Stimulated activated naive CD8-positive, alpha-beta T cell treated with anti-CD3 and anti-CD28 coated beads, Interleukin-15, amount 100 ng/mL, for 72 hours (primary cell): Measurements from ENCODE around the gene RAI1.
A peak's percentile ranks its signal among the peaks of the same experiment; 100 is the strongest.

Experiments
- ATAC-seq: fragments of 150-1000 bp; cut with Tn5 transposase; 2 replicates; pipeline ENCODE4 v1.10.0; 2021; ENCODE audit warnings: mild to moderate bottlenecking, moderate library complexity
- DNase-seq, 2 donors: peaks; one replicate each; pipeline ENCODE4 v3.0.0; 2021 to 2022
- H3K27ac Mint-ChIP-seq, 2 donors: one replicate each; pipeline ENCODE4 v1.8.0; 2022; ENCODE audit warnings: mild to moderate bottlenecking in 2 of 2, mixed read lengths in 2 of 2, moderate library complexity in 2 of 2
- H3K27me3 Mint-ChIP-seq: one replicate; pipeline ENCODE4 v1.8.0; 2022; ENCODE audit warnings: mixed read lengths
- H3K4me1 Mint-ChIP-seq: one replicate; pipeline ENCODE4 v1.8.0; 2022; ENCODE audit warnings: mild to moderate bottlenecking, mixed read lengths
- H3K4me3 Mint-ChIP-seq, 2 donors: one replicate each; pipeline ENCODE4 v1.8.0; 2022; ENCODE audit warnings: mild to moderate bottlenecking in 2 of 2, mixed read lengths in 2 of 2, moderate library complexity in 1 of 2
- H3K9me3 Mint-ChIP-seq, 2 donors: one replicate each; pipeline ENCODE4 v1.8.0; 2022; ENCODE audit warnings: mixed read lengths in 2 of 2

The RAI1 gene

DNA sequence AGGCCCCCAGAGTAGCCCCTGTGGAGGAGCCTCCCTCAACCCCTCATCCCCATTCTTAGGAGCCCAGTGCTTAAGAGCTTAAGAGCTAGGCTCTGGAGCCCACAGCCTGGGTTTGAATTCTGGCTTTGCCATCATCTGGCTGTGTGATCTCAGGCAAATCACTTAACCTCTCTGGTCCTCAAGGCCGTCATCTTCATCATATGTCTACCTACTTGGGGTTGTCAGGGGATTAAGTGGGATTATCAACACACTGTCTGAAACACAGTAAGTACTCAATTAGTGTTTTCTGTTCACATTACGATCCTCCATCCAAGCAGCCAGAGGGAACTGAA is 150.7 kb downstream of the RAI1 start:
- Mint-ChIP-seq H3K27me3 (no peaks in the 10 kb centered on the region), H3K9me3 (no peaks in the 10 kb centered on the region), H3K4me1 (peaks cover 86% of the 10 kb centered on the region), H3K4me3 (peak overlapping the region; percentile 7 to 59), H3K27ac (no peak overlapping the region)
- ATAC-seq (no peak), DNase-seq (no peak)

DNA sequence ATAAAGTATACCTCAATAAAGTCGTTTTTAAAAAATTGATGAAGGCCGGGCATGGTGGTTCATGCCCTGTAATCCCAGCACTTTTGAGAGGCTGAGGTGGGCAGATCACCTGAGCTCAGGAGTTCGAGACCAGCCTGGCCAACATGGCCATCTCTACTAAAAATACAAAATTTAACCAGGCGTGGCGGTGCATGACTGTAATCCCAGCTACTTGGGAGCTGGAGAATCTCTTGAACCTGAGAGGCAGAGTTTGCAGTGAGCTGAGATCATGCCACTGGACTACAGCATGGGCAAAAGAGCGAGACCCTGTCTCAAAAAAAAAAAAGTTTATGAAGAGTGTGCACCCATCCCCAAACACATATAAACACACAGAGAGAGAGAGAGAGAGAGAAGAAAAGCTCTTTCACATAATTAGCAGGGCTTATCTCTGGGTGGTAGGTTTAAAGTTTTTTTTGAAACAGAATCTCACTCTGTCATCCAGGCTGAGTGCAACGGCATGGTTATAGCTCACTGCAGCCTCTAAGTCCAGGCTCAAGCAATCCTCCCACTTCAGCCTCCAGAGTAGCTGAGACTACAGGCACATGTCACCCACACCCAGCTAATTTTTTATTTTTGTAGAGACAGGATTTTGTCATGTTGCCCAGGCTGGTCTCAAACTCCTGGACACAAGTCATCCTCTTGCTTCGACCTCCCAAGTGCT is 152.6 kb downstream of the RAI1 start:
- Mint-ChIP-seq H3K27ac (peak overlapping the region; percentile 58 to 93), H3K4me1 (peaks cover 87% of the 10 kb centered on the region), H3K27me3 (no peaks in the 10 kb centered on the region), H3K4me3 (peak overlapping the region; percentile 89 to 95), H3K9me3 (no peaks in the 10 kb centered on the region)
- DNase-seq: no peak
- ATAC-seq: no peak

- Mint-ChIP-seq H3K4me3 (peak overlapping the region; percentile 89 to 95), H3K27ac (peak overlapping the region; percentile 85 to 93), H3K9me3 (no peaks in the 10 kb centered on the region), H3K27me3 (no peaks in the 10 kb centered on the region), H3K4me1 (peaks cover 86% of the 10 kb centered on the region)
- DNase-seq (no peak), ATAC-seq (no peak)
Measured at GRCh38 chr17:17834974-17835373, 153.7 kb downstream of the RAI1 start.

GRCh38 chr17:17835415-17836249 is 154.4 kb downstream of the RAI1 start:
- Mint-ChIP-seq H3K27me3 (no peaks in the 10 kb centered on the region), H3K4me3 (peak overlapping the region; percentile 89 to 95), H3K27ac (peak overlapping the region; percentile 96 to 99), H3K9me3 (no peaks in the 10 kb centered on the region), H3K4me1 (peaks cover 80% of the 10 kb centered on the region)
- peak in 1 of 2 donors; percentile 58 for DNase-seq
- ATAC-seq: peak; percentile 11

DNA sequence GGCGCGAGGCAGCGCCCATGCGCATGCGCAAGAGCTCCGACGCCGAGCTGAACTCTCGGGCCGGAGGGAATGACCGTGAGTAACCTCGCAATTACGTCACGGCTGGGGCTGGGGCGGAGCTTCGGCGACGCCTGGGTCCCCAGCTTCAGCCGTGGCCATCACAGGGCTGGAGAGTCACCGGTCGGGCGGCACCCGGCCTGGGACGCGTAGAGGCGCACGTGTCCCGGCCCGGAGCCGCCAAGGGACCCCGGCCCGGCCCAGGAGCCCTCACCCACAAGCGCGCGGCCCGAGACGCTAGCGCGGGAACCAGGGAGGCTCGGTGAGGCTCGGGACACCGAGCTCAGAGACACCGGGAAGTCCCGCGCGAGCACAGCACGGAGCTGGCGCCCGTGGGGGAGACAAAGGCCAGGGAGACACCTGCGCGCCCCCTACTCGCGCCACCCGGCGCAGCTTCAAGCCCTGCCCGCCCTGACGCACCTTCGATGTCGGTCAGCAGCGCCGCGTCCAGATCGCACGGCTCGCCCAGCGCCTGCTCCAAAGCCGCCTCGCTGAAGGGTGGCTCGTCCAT is 155.1 kb downstream of the RAI1 start:
- Mint-ChIP-seq H3K4me3 (peak overlapping the region; percentile 89 to 95), H3K27ac (peak overlapping the region; percentile 96 to 99), H3K4me1 (peaks cover 80% of the 10 kb centered on the region), H3K27me3 (no peaks in the 10 kb centered on the region), H3K9me3 (no peaks in the 10 kb centered on the region)
- peak; percentile 97 for DNase-seq
- peak; percentile 79 for ATAC-seq

DNA sequence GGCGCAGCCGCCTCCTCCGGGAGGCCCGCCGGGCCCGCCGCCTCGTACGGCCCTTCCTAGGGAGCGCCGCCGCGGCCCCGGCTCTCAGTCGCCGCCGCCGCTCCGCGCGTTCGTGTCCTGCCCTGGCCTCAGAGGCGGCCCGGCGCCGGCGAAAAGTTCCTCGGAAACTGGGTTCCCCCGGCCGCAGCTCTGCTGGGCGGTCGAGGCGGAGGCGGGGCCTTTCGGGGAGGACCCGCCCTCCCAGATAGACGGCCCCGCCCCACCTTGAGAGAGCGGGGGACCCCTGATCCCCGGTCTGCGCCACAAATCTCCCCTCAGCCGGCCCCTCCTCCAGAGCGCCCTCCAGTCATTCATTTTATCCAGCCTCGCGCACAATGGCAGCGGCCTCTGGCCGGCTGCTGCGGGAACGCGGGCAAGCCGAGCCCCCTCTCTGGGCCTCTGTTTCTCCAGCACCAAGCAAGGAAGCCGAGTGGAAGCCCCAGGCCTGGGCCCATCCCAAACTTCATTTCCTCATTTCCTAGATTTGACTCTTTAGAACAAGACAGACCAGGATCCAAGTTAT is 155.6 kb downstream of the RAI1 start, which contains the start of gene SREBF1:
Gene SREBF1 (minus strand): TSS at position 169 of the 562 bp plus-strand sequence. CDS start 169 bp downstream, outside the sequence.
- Mint-ChIP-seq H3K4me3 (peak within 1 kb of the TSS; percentile 89 to 95), H3K27ac (peak within 1 kb of the TSS; percentile 99), H3K9me3 (no peaks in the 10 kb centered on the region), H3K4me1 (peaks cover 80% of the 10 kb centered on the region), H3K27me3 (no peaks in the 10 kb centered on the region)
- ATAC-seq (peak; percentile 59), DNase-seq (peak; percentile 76 to 83)

DNA sequence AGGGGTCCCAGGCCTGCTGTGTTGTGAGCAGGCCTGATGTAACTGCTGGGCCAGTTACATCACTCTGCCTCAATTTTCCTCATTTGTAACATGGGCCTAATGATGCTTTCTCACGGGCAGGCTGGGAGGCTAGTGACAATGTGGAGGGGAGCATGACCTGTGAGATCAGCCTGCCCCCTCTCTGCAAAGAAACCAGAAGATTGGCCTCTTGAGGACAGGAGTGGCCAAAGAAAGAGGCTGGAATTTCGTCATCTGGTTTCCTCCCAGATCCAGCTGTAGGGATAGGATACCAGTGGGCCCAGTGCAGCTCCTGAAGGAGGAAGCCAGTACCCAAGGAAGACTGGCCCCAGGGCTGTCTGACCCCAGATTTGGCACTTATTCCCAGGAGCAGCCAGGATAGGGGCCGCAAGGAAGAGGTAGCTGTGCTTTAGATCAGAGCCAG is 156.1 kb downstream of the RAI1 start:
- peaks cover 80% of the 10 kb centered on the region for H3K4me1 Mint-ChIP-seq
- H3K4me3 Mint-ChIP-seq: peak overlapping the region; percentile 89 to 95
- ATAC-seq (no peak), DNase-seq (no peak)
- peak overlapping the region; percentile 99 for H3K27ac Mint-ChIP-seq
- H3K27me3 Mint-ChIP-seq: no peaks in the 10 kb centered on the region
- H3K9me3 Mint-ChIP-seq: no peaks in the 10 kb centered on the region

- DNase-seq: no peak
- H3K4me1 Mint-ChIP-seq: peaks cover 78% of the 10 kb centered on the region
- no peaks in the 10 kb centered on the region for H3K27me3 Mint-ChIP-seq
- H3K27ac Mint-ChIP-seq: peak overlapping the region; percentile 99
- no peak for ATAC-seq
- peak overlapping the region; percentile 89 to 95 for H3K4me3 Mint-ChIP-seq
- H3K9me3 Mint-ChIP-seq: no peaks in the 10 kb centered on the region
Measured at GRCh38 chr17:17837966-17838962, 157.0 kb downstream of the RAI1 start.

DNA sequence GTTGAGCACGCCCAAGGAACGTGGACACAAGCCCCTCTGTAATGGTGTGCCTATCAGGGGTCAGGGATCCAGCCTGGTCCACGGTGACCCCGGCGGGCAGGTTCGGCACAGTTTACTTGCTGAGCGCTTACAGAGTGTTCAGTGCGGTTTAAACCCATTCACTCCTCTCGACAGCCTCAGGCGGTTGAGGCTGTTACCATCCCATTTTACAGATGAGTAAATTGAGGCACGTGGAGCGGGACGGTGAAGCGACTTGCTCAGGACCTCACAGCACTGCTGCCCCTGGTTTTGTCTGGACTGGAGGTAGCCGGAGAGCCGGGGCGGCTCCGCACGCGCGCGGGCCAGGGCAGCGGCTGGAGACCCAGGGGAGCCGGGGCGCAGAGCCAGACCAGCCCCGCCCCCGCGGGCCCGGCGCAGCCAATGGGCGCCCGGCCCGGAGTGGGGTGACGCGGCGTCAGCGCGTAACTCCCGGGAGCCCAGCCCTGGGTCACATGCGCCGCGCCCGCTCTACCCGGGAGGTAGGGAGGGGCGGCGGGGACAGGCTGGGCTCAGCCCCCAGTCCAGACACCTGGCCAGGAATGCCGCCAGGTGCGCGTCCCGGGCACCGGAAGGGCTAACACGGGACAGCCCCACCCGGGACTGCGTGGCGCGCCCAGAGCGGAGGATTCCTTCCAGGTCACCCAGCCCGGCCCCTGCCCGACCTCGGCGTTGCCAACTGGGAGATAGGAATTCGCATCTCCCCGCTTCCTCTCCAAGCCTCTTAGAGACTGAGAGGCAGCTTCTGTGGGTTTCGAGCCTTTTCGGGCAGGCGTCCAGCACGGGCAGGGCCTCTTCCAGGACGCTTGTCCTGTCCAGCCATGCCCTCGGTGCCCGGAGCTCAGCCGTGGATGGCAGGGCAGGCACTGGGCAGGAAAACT is 158.8 kb downstream of the RAI1 start:
- ATAC-seq (peak; percentile 69), DNase-seq (peak; percentile 74 to 80)
- Mint-ChIP-seq H3K4me3 (peak overlapping the region; percentile 79 to 89), H3K27ac (peak overlapping the region; percentile 80 to 95), H3K4me1 (peaks cover 61% of the 10 kb centered on the region), H3K27me3 (no peaks in the 10 kb centered on the region), H3K9me3 (no peaks in the 10 kb centered on the region)

GRCh38 chr17:17840751-17841591 is 159.7 kb downstream of the RAI1 start:
- Mint-ChIP-seq H3K9me3 (no peaks in the 10 kb centered on the region), H3K27me3 (no peaks in the 10 kb centered on the region), H3K4me1 (peaks cover 54% of the 10 kb centered on the region), H3K27ac (peak overlapping the region in 1 of 2 donors; percentile 79), H3K4me3 (peak overlapping the region; percentile 76 to 84)
- DNase-seq (no peak), ATAC-seq (no peak)

- ATAC-seq: no peak
- Mint-ChIP-seq H3K27me3 (no peaks in the 10 kb centered on the region), H3K4me1 (peaks cover 59% of the 10 kb centered on the region), H3K27ac (no peak overlapping the region), H3K4me3 (no peak overlapping the region), H3K9me3 (no peaks in the 10 kb centered on the region)
- DNase-seq: no peak
Measured at GRCh38 chr17:17841601-17842025, 160.4 kb downstream of the RAI1 start.

DNA sequence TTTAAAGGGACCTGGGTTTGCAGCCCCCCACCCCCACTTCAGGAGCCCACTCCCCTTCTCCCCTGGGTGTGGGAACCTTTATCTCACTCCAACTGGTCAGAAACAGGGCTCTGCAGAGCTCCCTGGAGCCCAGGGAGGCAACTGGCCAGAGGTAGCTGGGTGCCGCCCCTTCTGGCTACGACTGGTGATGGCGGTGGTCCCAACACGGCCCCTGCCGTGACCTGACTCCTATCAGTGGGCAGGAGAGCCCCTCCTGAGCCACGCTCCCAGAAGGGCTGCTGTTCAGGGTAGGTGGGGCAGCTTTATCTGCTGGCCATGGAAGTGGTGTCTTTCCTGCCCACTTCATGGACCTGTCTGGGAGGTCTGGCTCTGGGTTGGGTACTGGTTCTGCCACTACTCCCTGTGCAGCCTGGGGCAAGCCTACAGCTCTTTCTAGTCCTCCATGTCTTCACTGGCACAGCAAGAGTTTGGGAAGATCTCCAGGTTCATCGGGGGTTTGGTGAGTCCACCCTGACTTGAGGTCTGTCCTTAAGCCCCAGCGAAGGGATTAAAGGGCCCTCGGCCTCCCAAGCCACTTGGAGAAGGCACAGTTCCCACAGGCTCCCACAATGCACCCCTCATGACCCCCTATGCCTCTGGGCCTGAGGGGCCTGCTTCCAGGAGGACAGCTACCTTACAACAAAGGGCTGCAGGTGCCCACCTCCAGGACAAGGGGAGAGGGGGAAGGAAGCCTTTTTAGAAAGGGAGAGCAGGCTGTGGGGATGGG is 161.0 kb downstream of the RAI1 start:
- DNase-seq: no peak
- peak overlapping the region in 1 of 2 donors; percentile 54 for H3K27ac Mint-ChIP-seq
- no peaks in the 10 kb centered on the region for H3K9me3 Mint-ChIP-seq
- no peak for ATAC-seq
- H3K4me3 Mint-ChIP-seq: no peak overlapping the region
- H3K4me1 Mint-ChIP-seq: peaks cover 60% of the 10 kb centered on the region
- no peaks in the 10 kb centered on the region for H3K27me3 Mint-ChIP-seq
